IMR-90 (cell line): ENCODE measurements around the gene PLAAT2. TPM values are rescaled to one million over a fixed set of nuclear protein-coding genes. Genes with fewer than 3 reads are reported as not detected.

Experiments used
- ATAC-seq: fragments of 200-7000 bp; cut with Tn5 transposase; 2 replicates; pipeline ENCODE4 v1.9.1; 2020; ENCODE audit warnings: low read depth, mild to moderate bottlenecking, moderate library complexity
- BruUV-seq: library from RNA; stranded (reverse); fragments of 400-500 nt; replicated peaks from 2 replicates; lab custom pipeline; 2021; lab: Mats Ljungman, UMichigan
- CTCF ChIA-PET: fragments of 300-600 bp; formaldehyde crosslinking; extraction: SDS; loops from one replicate; lab custom pipeline; 2021; ENCODE audit warnings: antibody characterized with exemption; lab: Yijun Ruan, JAX
- POLR2A ChIA-PET: fragments of 300-600 bp; sonication (Branson Sonifier 250); formaldehyde crosslinking; loops from one replicate; lab custom pipeline; 2022; ENCODE audit warnings: antibody characterized with exemption; ENCODE audit not compliant: unreplicated experiment; lab: Charles Lee
- DNase-seq: peaks from one replicate; pipeline ENCODE4 v3.0.0; 2013
- H2AFZ ChIP-seq: replicated peaks from 2 replicates; pipeline ENCODE3; 2013; ENCODE audit warnings: low read length, mild to moderate bottlenecking; ENCODE audit not compliant: poor library complexity
- H2AK5ac ChIP-seq: 2 replicates; pipeline ENCODE4 v1.6.1; 2013; ENCODE audit warnings: low read depth, low read length, inconsistent platforms
- H2AK9ac ChIP-seq: replicated peaks from 2 replicates; pipeline ENCODE3; 2013; ENCODE audit warnings: mild to moderate bottlenecking, low read depth, low read length, moderate library complexity; ENCODE audit not compliant: poor library complexity
- H2BK120ac ChIP-seq: 2 replicates; pipeline ENCODE4 v1.6.1; 2013; ENCODE audit warnings: low read depth, low read length, inconsistent platforms
- H2BK15ac ChIP-seq: 3 replicates; pipeline ENCODE4 v1.6.1; 2013; ENCODE audit warnings: low read depth, low read length, inconsistent platforms
- H2BK20ac ChIP-seq: 2 replicates; pipeline ENCODE4 v1.6.1; 2013; ENCODE audit warnings: low read depth, mild to moderate bottlenecking, inconsistent platforms, low read length, moderate library complexity
- H2BK5ac ChIP-seq: 2 replicates; pipeline ENCODE4 v1.6.1; 2013; ENCODE audit warnings: mild to moderate bottlenecking, low read depth, low read length, inconsistent platforms; ENCODE audit not compliant: poor library complexity, severe bottlenecking
- H3K14ac ChIP-seq: replicated peaks from 2 replicates; pipeline ENCODE4 v1.6.1; 2013; ENCODE audit warnings: low read depth, low read length, inconsistent platforms
- H3K18ac ChIP-seq: 2 replicates; pipeline ENCODE4 v1.6.1; 2013; ENCODE audit warnings: low read depth, low read length, control low read depth
- H3K23ac ChIP-seq: 2 replicates; pipeline ENCODE4 v1.6.1; 2013; ENCODE audit warnings: low read depth, low read length, inconsistent platforms
- H3K27ac ChIP-seq: 2 replicates; pipeline ENCODE4 v1.5.1; 2013; ENCODE audit warnings: mild to moderate bottlenecking, control low read depth, low read length; ENCODE audit not compliant: insufficient read depth
- H3K27me3 ChIP-seq: 2 replicates; pipeline ENCODE4 v1.6.1; 2013; ENCODE audit warnings: low read length; ENCODE audit not compliant: control insufficient read depth, insufficient read depth
- H3K36me3 ChIP-seq: 2 replicates; pipeline ENCODE4 v1.6.1; 2013; ENCODE audit warnings: low read length, mixed read lengths; ENCODE audit not compliant: control insufficient read depth, insufficient read depth
- H3K4ac ChIP-seq: 2 replicates; pipeline ENCODE4 v1.6.1; 2013; ENCODE audit warnings: low read depth, low read length, inconsistent platforms
- H3K4me1 ChIP-seq: 2 replicates; pipeline ENCODE4 v1.6.1; 2013; ENCODE audit warnings: low read length, mixed read lengths; ENCODE audit not compliant: control insufficient read depth, insufficient read depth
- H3K4me2 ChIP-seq: 2 replicates; pipeline ENCODE4 v1.6.1; 2013; ENCODE audit warnings: low read depth, mild to moderate bottlenecking, control low read depth, low read length, moderate library complexity
- H3K4me3 ChIP-seq: 2 replicates; pipeline ENCODE4 v1.5.1; 2013; ENCODE audit warnings: low read depth, mild to moderate bottlenecking, control low read depth, low read length, moderate library complexity; ENCODE audit not compliant: insufficient read depth
- H3K56ac ChIP-seq: 2 replicates; pipeline ENCODE4 v1.6.1; 2013; ENCODE audit warnings: low read length, inconsistent platforms; ENCODE audit not compliant: insufficient read depth; ENCODE audit errors: extremely low read depth
- H3K79me1 ChIP-seq, 2 experiments: 2 replicates each; pipeline ENCODE4 v1.6.1; 2013; ENCODE audit warnings: low read length in 2 of 2, inconsistent platforms in 1 of 2, low read depth in 1 of 2
- H3K9ac ChIP-seq: 2 replicates; pipeline ENCODE4 v1.6.1; 2013; ENCODE audit warnings: low read depth, low read length, control low read depth
- H3K9me1 ChIP-seq: 2 replicates; pipeline ENCODE4 v1.6.1; 2013; ENCODE audit warnings: low read length, inconsistent platforms; ENCODE audit not compliant: insufficient read depth
- H3K9me3 ChIP-seq: 2 replicates; pipeline ENCODE4 v1.6.1; 2013; ENCODE audit warnings: low read length; ENCODE audit not compliant: control insufficient read depth, insufficient read depth
- H4K20me1 ChIP-seq: 2 replicates; pipeline ENCODE4 v1.6.1; 2013; ENCODE audit warnings: low read length, inconsistent platforms; ENCODE audit not compliant: insufficient read depth
- H4K5ac ChIP-seq: 2 replicates; pipeline ENCODE4 v1.6.1; 2013; ENCODE audit warnings: mild to moderate bottlenecking, low read depth, low read length, control low read depth
- H4K8ac ChIP-seq, 2 experiments: 2 replicates each; pipeline ENCODE4 v1.6.1; 2013; ENCODE audit warnings: low read depth in 2 of 2, low read length in 2 of 2, control low read depth in 1 of 2, inconsistent platforms in 1 of 2
- H4K91ac ChIP-seq: 2 replicates; pipeline ENCODE4 v1.6.1; 2013; ENCODE audit warnings: low read depth, low read length, inconsistent platforms; ENCODE audit not compliant: insufficient read depth
- BHLHE40 ChIP-seq: fragments of 150-350 bp; IDR thresholded peaks from 2 replicates; pipeline ENCODE4 v1.6.1; 2016; ENCODE audit warnings: mild to moderate bottlenecking, low read depth, low read length
- CEBPB ChIP-seq: IDR thresholded peaks from 2 replicates; pipeline ENCODE4 v1.6.1; 2012; ENCODE audit warnings: low read depth, low read length, improper control_type of control experiment
- ELK1 ChIP-seq: fragments of 150-350 bp; IDR thresholded peaks from 2 replicates; pipeline ENCODE4 v1.6.1; 2016; ENCODE audit warnings: low read depth, mild to moderate bottlenecking, low read length, moderate library complexity, borderline replicate concordance
- FOS ChIP-seq: fragments of 150-350 bp; IDR thresholded peaks from 2 replicates; pipeline ENCODE4 v1.6.1; 2016; ENCODE audit warnings: low read depth, low read length
- MAFK ChIP-seq: IDR thresholded peaks from 2 replicates; pipeline ENCODE4 v1.6.1; 2012; ENCODE audit warnings: low read depth, low read length, improper control_type of control experiment
- MAZ ChIP-seq: IDR thresholded peaks from 2 replicates; pipeline ENCODE4 v1.6.1; 2012; ENCODE audit warnings: low read depth, mild to moderate bottlenecking, low read length, improper control_type of control experiment, moderate library complexity, borderline replicate concordance
- MXI1 ChIP-seq: IDR thresholded peaks from 2 replicates; pipeline ENCODE4 v1.6.1; 2012; ENCODE audit warnings: low read depth, mild to moderate bottlenecking, low read length, moderate library complexity, borderline replicate concordance
- NFE2L2 ChIP-seq: fragments of 150-350 bp; IDR thresholded peaks from 2 replicates; pipeline ENCODE4 v1.6.1; 2016; ENCODE audit warnings: low read depth, mild to moderate bottlenecking, low read length
- RAD21 ChIP-seq: IDR thresholded peaks from 2 replicates; pipeline ENCODE4 v1.6.1; 2012; ENCODE audit warnings: low read length, improper control_type of control experiment
- USF2 ChIP-seq: fragments of 150-350 bp; IDR thresholded peaks from 2 replicates; pipeline ENCODE4 v1.6.1; 2017; ENCODE audit warnings: mild to moderate bottlenecking, antibody characterized with exemption, low read length, low read depth
- WGBS, 2 experiments: methylation state at CpG; one replicate each; pipeline versions ENCODE4 v1.1.5 to v1.1.7; 2013; ENCODE audit warnings: missing lambda C conversion rate in 2 of 2; ENCODE audit not compliant: insufficient read length in 1 of 2; ENCODE audit errors: extremely low coverage in 2 of 2; 5-methylcytosine and 5-hydroxymethylcytosine counted together
- dilution Hi-C: fragments of 300-500 bp; cut with HindIII; formaldehyde crosslinking; loops from one replicate; pipeline ENCODE4 v1.14.3; 2018; ENCODE audit warnings: low sequenced_read_pairs; ENCODE audit not compliant: unreplicated experiment
- in situ Hi-C: fragments of 300-500 bp; cut with MboI; formaldehyde crosslinking; loops from 3 replicates; pipeline ENCODE4 v1.14.3; 2019; ENCODE audit warnings: low sequenced_read_pairs, inconsistent platforms, mixed read lengths
- intact Hi-C: fragments of 100-400 bp; cut with micrococcal nuclease; formaldehyde crosslinking; loops from 2 replicates; pipeline ENCODE4 v1.10.0; 2022
- polyA plus RNA-seq, 3 experiments: library from polyadenylated mRNA; depleted of rRNA; stranded (reverse); fragments of >200 nt; gene quantifications; 2 replicates each; pipeline ENCODE4 v1.2.3, GENCODE V29; 2012; ENCODE audit warnings: low replicate concordance in 1 of 3
- total RNA-seq: library from RNA; depleted of rRNA; stranded (reverse); fragments of >200 nt; gene quantifications from 2 replicates; pipeline ENCODE4 v1.2.3, GENCODE V29; 2012

The PLAAT2 gene
- total and polyA plus RNA-seq, 2 of the 4 experiments (the other 2 are of a cell fraction), result not detected

GRCh38 chr11:63564784-63565350, 1.7 kb upstream of the PLAAT2 start:
- H2AK5ac ChIP-seq, result no peak overlapping the region
- H2BK15ac ChIP-seq, result no peak overlapping the region
- H3K23ac ChIP-seq, result no peak overlapping the region
- H3K18ac ChIP-seq, result no peak overlapping the region
- ATAC-seq (no peak), DNase-seq (no peak)
- TF ChIP-seq CEBPB (no peak), MAZ (no peak), MAFK (no peak), RAD21 (no peak), FOS (no peak), NFE2L2 (no peak), BHLHE40 (no peak), USF2 (no peak), ELK1 (no peak), MXI1 (no peak)
- H3K56ac ChIP-seq, result no peak overlapping the region
- peaks cover 3% of the 10 kb centered on the region; the same call in 1 of the 2 replicates for H3K4me1 ChIP-seq
- H2BK120ac ChIP-seq, result no peak overlapping the region
- no peaks in the 10 kb centered on the region for H3K79me1 ChIP-seq
- no peaks in the 10 kb centered on the region for H3K36me3 ChIP-seq
- no peak overlapping the region for H4K8ac ChIP-seq
- BruUV-seq, result no TSS peak
- H4K20me1 ChIP-seq, result no peaks in the 10 kb centered on the region
- peak overlapping the region; percentile 37 for H2AFZ ChIP-seq
- no peak overlapping the region for H3K14ac ChIP-seq
- in situ Hi-C loops (no loop called here), dilution Hi-C loops (no loop called here), intact Hi-C loops (no loop called here)
- no peak overlapping the region for H4K5ac ChIP-seq
- no peak overlapping the region for H4K91ac ChIP-seq
- no peak overlapping the region for H3K4ac ChIP-seq
- CTCF ChIA-PET, result no interaction called here
- H3K27me3 ChIP-seq, result peaks cover 21% of the 10 kb centered on the region
- peaks cover 3% of the 10 kb centered on the region; the same call in 1 of the 2 replicates for H3K9me1 ChIP-seq
- H3K9ac ChIP-seq, result no peak overlapping the region
- no peak overlapping the region for H3K4me2 ChIP-seq
- no peak overlapping the region for H2BK20ac ChIP-seq
- H3K27ac ChIP-seq, result no peak overlapping the region
- POLR2A ChIA-PET, result no interaction called here
- H2BK5ac ChIP-seq, result no peak overlapping the region
- no peak overlapping the region for H2AK9ac ChIP-seq
- WGBS, 2 experiments, result no CpG with 5 or more reads among the region's 4 CpGs
- H3K9me3 ChIP-seq, result no peaks in the 10 kb centered on the region
- H3K4me3 ChIP-seq, result no peak overlapping the region
